H9 (cell line): Measurements from ENCODE around the gene CENPI. TPM values are rescaled to one million over a fixed set of nuclear protein-coding genes. Genes with fewer than 3 reads are reported as not detected.

Experiments
- DNase-seq: peaks from one replicate; pipeline ENCODE4 v3.0.0-alpha.2; 2017
- H2AFZ ChIP-seq: one replicate; pipeline ENCODE4 v1.6.1; 2013; ENCODE audit warnings: mild to moderate bottlenecking, low read length, control low read depth, moderate library complexity
- H2AK5ac ChIP-seq: 2 replicates; pipeline ENCODE4 v1.6.1; 2013; ENCODE audit warnings: low read length, control low read depth, mixed read lengths; ENCODE audit not compliant: insufficient read length
- H2BK120ac ChIP-seq: one replicate; pipeline ENCODE4 v1.6.1; 2013; ENCODE audit warnings: low read depth, mild to moderate bottlenecking, low read length, control low read depth, inconsistent platforms; ENCODE audit not compliant: poor library complexity, severe bottlenecking
- H2BK12ac ChIP-seq: 2 replicates; pipeline ENCODE4 v1.6.1; 2013; ENCODE audit warnings: low read length, control low read depth, mixed read lengths, low read depth; ENCODE audit not compliant: insufficient read length
- H2BK15ac ChIP-seq: 2 replicates; pipeline ENCODE4 v1.6.1; 2013; ENCODE audit warnings: low read depth, low read length, control low read depth
- H2BK20ac ChIP-seq: one replicate; pipeline ENCODE4 v1.6.1; 2013; ENCODE audit warnings: low read depth, mild to moderate bottlenecking, low read length, control low read depth, inconsistent platforms; ENCODE audit not compliant: poor library complexity, severe bottlenecking
- H2BK5ac ChIP-seq: 2 replicates; pipeline ENCODE4 v1.6.1; 2013; ENCODE audit warnings: low read length, control low read depth, mixed read lengths; ENCODE audit not compliant: insufficient read length
- H3K14ac ChIP-seq: 2 replicates; pipeline ENCODE4 v1.6.1; 2013; ENCODE audit warnings: low read length, control low read depth; ENCODE audit not compliant: insufficient read depth
- H3K18ac ChIP-seq: 2 replicates; pipeline ENCODE4 v1.6.1; 2013; ENCODE audit warnings: low read depth, mild to moderate bottlenecking, mixed read lengths, low read length, control low read depth; ENCODE audit not compliant: insufficient read length
- H3K23ac ChIP-seq: 2 replicates; pipeline ENCODE4 v1.6.1; 2013; ENCODE audit warnings: low read length, control low read depth, mixed read lengths, low read depth; ENCODE audit not compliant: insufficient read length
- H3K23me2 ChIP-seq: 2 replicates; pipeline ENCODE4 v1.6.1; 2013; ENCODE audit warnings: low read depth, mild to moderate bottlenecking, mixed read lengths, low read length, control low read depth; ENCODE audit not compliant: insufficient read length, poor library complexity, severe bottlenecking
- H3K27ac ChIP-seq: 2 replicates; pipeline ENCODE4 v1.5.1; 2013; ENCODE audit warnings: low read length, control low read depth, mixed read lengths, low read depth; ENCODE audit not compliant: insufficient read length
- H3K27me3 ChIP-seq: 2 replicates; pipeline ENCODE4 v1.6.1; 2013; ENCODE audit warnings: low read length, control low read depth, inconsistent platforms; ENCODE audit not compliant: insufficient read depth
- H3K4ac ChIP-seq: 2 replicates; pipeline ENCODE4 v1.6.1; 2013; ENCODE audit warnings: low read depth, mild to moderate bottlenecking, control low read depth, inconsistent platforms, low read length, moderate library complexity
- H3K4me1 ChIP-seq: 2 replicates; pipeline ENCODE4 v1.6.1; 2013; ENCODE audit warnings: low read length, control low read depth, inconsistent platforms; ENCODE audit not compliant: insufficient read depth
- H3K4me2 ChIP-seq: 2 replicates; pipeline ENCODE4 v1.6.1; 2013; ENCODE audit warnings: low read length, control low read depth, mixed read lengths; ENCODE audit not compliant: insufficient read length, insufficient read depth
- H3K56ac ChIP-seq: 2 replicates; pipeline ENCODE4 v1.6.1; 2013; ENCODE audit warnings: low read depth, mild to moderate bottlenecking, mixed read lengths, low read length, control low read depth; ENCODE audit not compliant: insufficient read length
- H3K79me1 ChIP-seq: 2 replicates; pipeline ENCODE4 v1.6.1; 2013; ENCODE audit warnings: low read depth, mild to moderate bottlenecking, moderate library complexity, low read length, control low read depth, inconsistent platforms; ENCODE audit not compliant: insufficient read depth, poor library complexity, severe bottlenecking
- H3K79me2 ChIP-seq: 2 replicates; pipeline ENCODE4 v1.6.1; 2013; ENCODE audit warnings: low read length, control low read depth, inconsistent platforms; ENCODE audit not compliant: insufficient read depth
- H3K9ac ChIP-seq: 2 replicates; pipeline ENCODE4 v1.6.1; 2013; ENCODE audit warnings: low read length, control low read depth, mixed read lengths; ENCODE audit not compliant: insufficient read length; ENCODE audit errors: extremely low read depth
- H3K9me3 ChIP-seq: one replicate; pipeline ENCODE4 v1.6.1; 2013; ENCODE audit warnings: low read depth, low read length, inconsistent platforms; ENCODE audit not compliant: control insufficient read depth
- H3T11ph ChIP-seq: one replicate; pipeline ENCODE4 v1.6.1; 2013; ENCODE audit warnings: mild to moderate bottlenecking, low read length, control low read depth, inconsistent platforms
- H4K20me1 ChIP-seq: one replicate; pipeline ENCODE4 v1.6.1; 2013; ENCODE audit not compliant: control insufficient read depth, insufficient read length, insufficient read depth
- H4K5ac ChIP-seq: 2 replicates; pipeline ENCODE4 v1.6.1; 2013; ENCODE audit warnings: low read depth, mild to moderate bottlenecking, mixed read lengths, low read length, control low read depth; ENCODE audit not compliant: insufficient read length
- H4K8ac ChIP-seq: replicated peaks from 2 replicates; pipeline ENCODE4 v1.6.1; 2013; ENCODE audit warnings: low read length, control low read depth, mixed read lengths, low read depth; ENCODE audit not compliant: insufficient read length
- H4K91ac ChIP-seq: 2 replicates; pipeline ENCODE4 v1.6.1; 2013; ENCODE audit warnings: low read depth, mild to moderate bottlenecking, moderate library complexity, mixed read lengths, low read length, control low read depth; ENCODE audit not compliant: insufficient read length
- H3K27ac Mint-ChIP-seq, 3 experiments: 2 replicates in 2 of 3; 3 replicates in 1 of 3; pipeline ENCODE4 v1.8.0; 2020 to 2021; ENCODE audit warnings: mixed read lengths in 3 of 3, mild to moderate bottlenecking in 1 of 3, moderate library complexity in 1 of 3
- H3K27me3 Mint-ChIP-seq: 2 replicates; pipeline ENCODE4 v1.8.0; 2021; ENCODE audit warnings: low read depth, mild to moderate bottlenecking, moderate library complexity, mixed read lengths
- H3K36me3 Mint-ChIP-seq, 3 experiments: 2 replicates in 2 of 3; 3 replicates in 1 of 3; pipeline ENCODE4 v1.8.0; 2020 to 2021; ENCODE audit warnings: low read depth in 3 of 3, mixed read lengths in 3 of 3; ENCODE audit not compliant: insufficient read depth in 1 of 3
- H3K4me1 Mint-ChIP-seq, 2 experiments: 2 replicates each; pipeline ENCODE4 v1.8.0; 2020; ENCODE audit warnings: mixed read lengths in 2 of 2
- H3K4me3 Mint-ChIP-seq, 2 experiments: 2 replicates in 1 of 2; 3 replicates in 1 of 2; pipeline ENCODE4 v1.8.0; 2020 to 2021; ENCODE audit warnings: mild to moderate bottlenecking in 2 of 2, mixed read lengths in 2 of 2, moderate library complexity in 1 of 2
- H3K9me3 Mint-ChIP-seq, 2 experiments: 2 replicates in 1 of 2; 3 replicates in 1 of 2; pipeline ENCODE4 v1.8.0; 2020; ENCODE audit warnings: mild to moderate bottlenecking in 2 of 2, mixed read lengths in 2 of 2, moderate library complexity in 1 of 2
- CTCF ChIP-seq: fragments of 200-600 bp; sonication (generic); conservative IDR thresholded peaks from 3 replicates; pipeline ENCODE4 v1.8.0; 2021; ENCODE audit warnings: antibody characterized with exemption, mild to moderate bottlenecking
- total RNA-seq: library from RNA; stranded (reverse); gene quantifications from 2 replicates; pipeline ENCODE4 v1.2.1, GENCODE V29; 2021

Gene CENPI
- total RNA-seq, 1 experiment from 2014 or later, result 20.0 TPM

- Mint-ChIP-seq H3K4me3 (no peak overlapping the region), H3K27ac (no peak overlapping the region), H3K36me3 (peaks cover 0 to 5% (median 2%) of the 10 kb centered on the region in 3 experiments; a peak in 3 of 7 replicates), H3K9me3 (peaks cover 62 to 68% of the 10 kb centered on the region in 2 experiments), H3K4me1 (peaks cover 5 to 7% of the 10 kb centered on the region in 2 experiments; a peak in 2 of 4 replicates), H3K27me3 (peaks cover 2% of the 10 kb centered on the region; the same call in 1 of the 2 replicates)
- Histone ChIP-seq H3K23me2 (no peaks in the 10 kb centered on the region), H2AK5ac (no peak overlapping the region), H3K27me3 (no peaks in the 10 kb centered on the region), H2BK15ac (no peak overlapping the region), H3K56ac (no peak overlapping the region), H3K27ac (no peak overlapping the region), H3K79me1 (no peaks in the 10 kb centered on the region), H3K14ac (no peak overlapping the region), H4K5ac (no peak overlapping the region), H4K8ac (no peak overlapping the region), H3K4ac (no peak overlapping the region), H2BK120ac (no peak overlapping the region), H3K18ac (no peak overlapping the region), H4K20me1 (no peaks in the 10 kb centered on the region), H3K9me3 (peaks cover 8% of the 10 kb centered on the region), H2BK20ac (no peak overlapping the region), H2BK12ac (no peak overlapping the region), H3T11ph (no peak overlapping the region), H2AFZ (no peak overlapping the region), H3K4me2 (no peak overlapping the region), H3K4me1 (no peaks in the 10 kb centered on the region), H2BK5ac (no peak overlapping the region), H3K23ac (no peak overlapping the region), H3K79me2 (no peaks in the 10 kb centered on the region), H4K91ac (no peak overlapping the region), H3K9ac (no peak overlapping the region)
- no peak for DNase-seq
- no peak for TF ChIP-seq CTCF
Measured at GRCh38 chrX:101062176-101062575, 35.8 kb upstream of the CENPI start.
